Testis (tissue), 2 donors: ENCODE measurements around the gene ITGA4.

ENCODE experiments used
- POLR2A ChIP-seq: fragments of 450-650 bp; IDR thresholded peaks from one replicate; pipeline ENCODE4 v1.6.1; 2017; ENCODE audit warnings: antibody characterized with exemption, mild to moderate bottlenecking, moderate library complexity
- TF ChIP-seq, protein P1 (sequence below), 3 experiments: fragments of 450-650 bp in 2 of 3; fragments of 200-600 bp in 1 of 3; sonication (generic) in 1 of 3; IDR thresholded peaks; one replicate each; pipeline ENCODE4 v1.5.1; 2016 to 2019; ENCODE audit warnings: antibody characterized with exemption in 3 of 3, mild to moderate bottlenecking in 2 of 3, moderate library complexity in 1 of 3

DNA sequence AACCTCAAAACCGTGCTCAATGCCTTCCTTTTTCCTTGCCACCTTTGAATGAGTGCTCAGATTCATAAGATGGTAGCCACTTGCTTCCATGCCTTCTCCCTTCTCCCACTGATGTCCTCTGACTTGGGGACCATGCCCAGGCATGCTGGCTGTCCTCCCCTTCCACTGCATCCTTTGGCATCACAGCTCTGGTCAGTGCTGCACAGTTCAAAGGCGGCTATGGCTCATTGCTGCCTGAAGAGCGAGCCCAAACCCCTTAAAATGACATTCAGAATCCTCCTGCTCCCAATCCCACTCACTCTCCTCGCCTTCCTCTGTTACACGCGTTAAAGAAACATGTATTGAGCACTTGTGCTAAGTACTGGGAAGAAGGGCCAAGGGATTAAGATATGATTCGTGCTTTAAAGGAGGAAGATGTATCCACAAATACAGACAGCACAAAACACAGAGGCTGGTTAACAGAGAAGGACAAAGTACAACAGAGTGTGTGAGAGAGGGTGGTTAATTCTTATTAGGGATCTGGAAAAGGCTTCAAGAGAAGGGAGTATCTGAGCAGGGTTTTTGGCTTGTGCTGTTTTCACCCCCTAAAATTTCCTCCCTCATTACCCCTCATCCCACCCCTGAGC, 118.0 kb downstream of the ITGA4 start:
- TF ChIP-seq, protein P1, sequence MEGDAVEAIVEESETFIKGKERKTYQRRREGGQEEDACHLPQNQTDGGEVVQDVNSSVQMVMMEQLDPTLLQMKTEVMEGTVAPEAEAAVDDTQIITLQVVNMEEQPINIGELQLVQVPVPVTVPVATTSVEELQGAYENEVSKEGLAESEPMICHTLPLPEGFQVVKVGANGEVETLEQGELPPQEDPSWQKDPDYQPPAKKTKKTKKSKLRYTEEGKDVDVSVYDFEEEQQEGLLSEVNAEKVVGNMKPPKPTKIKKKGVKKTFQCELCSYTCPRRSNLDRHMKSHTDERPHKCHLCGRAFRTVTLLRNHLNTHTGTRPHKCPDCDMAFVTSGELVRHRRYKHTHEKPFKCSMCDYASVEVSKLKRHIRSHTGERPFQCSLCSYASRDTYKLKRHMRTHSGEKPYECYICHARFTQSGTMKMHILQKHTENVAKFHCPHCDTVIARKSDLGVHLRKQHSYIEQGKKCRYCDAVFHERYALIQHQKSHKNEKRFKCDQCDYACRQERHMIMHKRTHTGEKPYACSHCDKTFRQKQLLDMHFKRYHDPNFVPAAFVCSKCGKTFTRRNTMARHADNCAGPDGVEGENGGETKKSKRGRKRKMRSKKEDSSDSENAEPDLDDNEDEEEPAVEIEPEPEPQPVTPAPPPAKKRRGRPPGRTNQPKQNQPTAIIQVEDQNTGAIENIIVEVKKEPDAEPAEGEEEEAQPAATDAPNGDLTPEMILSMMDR (IDR thresholded peaks at IDR 0.05): no peak
- no peak for TF ChIP-seq POLR2A
